ENCODE measurements around the gene MCTP1.

The MCTP1 gene

GRCh38 chr5:94693845-94694370, 591.0 kb downstream of the MCTP1 start:
- no peak for DNase-seq (ENCODE audit: low spot score)

- peak; percentile 61 for DNase-seq (ENCODE audit: low spot score)
Measured at GRCh38 chr5:94693043-94693822, 591.7 kb downstream of the MCTP1 start.

GRCh38 chr5:94692581-94692980, 592.3 kb downstream of the MCTP1 start:
- DNase-seq (ENCODE audit: low spot score), result no peak

GRCh38 chr5:94691949-94692348, 592.9 kb downstream of the MCTP1 start:
- no peak for DNase-seq (ENCODE audit: low spot score)

- no peak for DNase-seq (ENCODE audit: low spot score)
Measured at GRCh38 chr5:94691291-94691690, 593.6 kb downstream of the MCTP1 start.

- no peak for DNase-seq (ENCODE audit: low spot score)
Measured at GRCh38 chr5:94690778-94691177, 594.1 kb downstream of the MCTP1 start.

- DNase-seq (ENCODE audit: low spot score), result no peak
Measured at GRCh38 chr5:94689908-94690307, 595.0 kb downstream of the MCTP1 start.

GRCh38 chr5:94682814-94683520, 601.9 kb downstream of the MCTP1 start:
- DNase-seq (ENCODE audit: low spot score), result no peak

GRCh38 chr5:94675965-94676618, 608.8 kb downstream of the MCTP1 start:
- DNase-seq (ENCODE audit: low spot score), result no peak

- no peak for DNase-seq (ENCODE audit: low spot score)
Measured at GRCh38 chr5:94674490-94675382, 610.2 kb downstream of the MCTP1 start.

- DNase-seq (ENCODE audit: low spot score), result no peak
Measured at GRCh38 chr5:94672746-94673145, 612.1 kb downstream of the MCTP1 start.

- DNase-seq (ENCODE audit: low spot score), result no peak
Measured at GRCh38 chr5:94670726-94671125, 614.2 kb downstream of the MCTP1 start.

GRCh38 chr5:94667937-94668336, 617.0 kb downstream of the MCTP1 start:
- DNase-seq (ENCODE audit: low spot score), result no peak

GRCh38 chr5:94661086-94661485, 623.8 kb downstream of the MCTP1 start:
- no peak for DNase-seq (ENCODE audit: low spot score)

- no peak for DNase-seq (ENCODE audit: low spot score)
Measured at GRCh38 chr5:94660506-94660905, 624.4 kb downstream of the MCTP1 start.

- no peak for DNase-seq (ENCODE audit: low spot score)
Measured at GRCh38 chr5:94658272-94658671, 626.6 kb downstream of the MCTP1 start.

All from AG08395 (cell line).